ENCODE measurements around the gene ATXN1.

Gene ATXN1

DNA sequence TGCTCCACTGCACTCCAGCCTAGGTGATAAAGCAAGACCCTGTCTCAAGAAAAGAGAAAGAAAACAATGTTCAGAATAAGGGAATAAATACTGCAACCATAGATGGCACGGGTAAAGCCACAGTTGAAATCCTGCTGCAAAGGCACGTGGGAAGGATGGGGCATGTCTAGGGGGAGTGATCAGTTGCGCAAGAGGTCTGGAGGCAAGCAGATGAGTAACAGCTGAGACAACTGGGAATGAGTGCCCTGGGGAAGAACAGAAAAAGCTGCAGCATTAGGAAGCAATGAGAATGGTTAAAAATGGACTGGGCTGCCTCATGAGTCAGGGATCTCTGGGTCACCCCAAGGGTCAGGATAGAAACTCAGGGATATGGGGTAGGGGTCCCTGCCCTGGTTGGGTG is 426.6 kb downstream of the ATXN1 start:
- Histone ChIP-seq H4K20me1 (ENCODE audit: low read depth, low read length) (no peaks in the 10 kb centered on the region), H3K9me2 (replicated peaks; ENCODE audit: insufficient read depth, low read length) (no peaks in the 10 kb centered on the region), H3K4me3 (ENCODE audit: insufficient read depth, low read length, poor library complexity, severe bottlenecking) (no peak overlapping the region), H3K27me3 (ENCODE audit: low read length) (no peaks in the 10 kb centered on the region), H3K27ac (ENCODE audit: low read depth, low read length) (no peak overlapping the region), H3K79me2 (ENCODE audit: insufficient read depth, low read length) (no peaks in the 10 kb centered on the region), H3K4me2 (ENCODE audit: low read depth, low read length, poor library complexity, severe bottlenecking) (no peak overlapping the region), H3K9me3 (ENCODE audit: insufficient read depth, low read length) (no peaks in the 10 kb centered on the region), H2AFZ (ENCODE audit: low read depth, low read length, severe bottlenecking) (no peak overlapping the region), H3K9ac (ENCODE audit: low read length) (no peak overlapping the region), H3K36me3 (ENCODE audit: low read length) (no peaks in the 10 kb centered on the region), H3F3A (ENCODE audit: insufficient read depth) (no peaks in the 10 kb centered on the region)
- TF ChIP-seq, protein P1, sequence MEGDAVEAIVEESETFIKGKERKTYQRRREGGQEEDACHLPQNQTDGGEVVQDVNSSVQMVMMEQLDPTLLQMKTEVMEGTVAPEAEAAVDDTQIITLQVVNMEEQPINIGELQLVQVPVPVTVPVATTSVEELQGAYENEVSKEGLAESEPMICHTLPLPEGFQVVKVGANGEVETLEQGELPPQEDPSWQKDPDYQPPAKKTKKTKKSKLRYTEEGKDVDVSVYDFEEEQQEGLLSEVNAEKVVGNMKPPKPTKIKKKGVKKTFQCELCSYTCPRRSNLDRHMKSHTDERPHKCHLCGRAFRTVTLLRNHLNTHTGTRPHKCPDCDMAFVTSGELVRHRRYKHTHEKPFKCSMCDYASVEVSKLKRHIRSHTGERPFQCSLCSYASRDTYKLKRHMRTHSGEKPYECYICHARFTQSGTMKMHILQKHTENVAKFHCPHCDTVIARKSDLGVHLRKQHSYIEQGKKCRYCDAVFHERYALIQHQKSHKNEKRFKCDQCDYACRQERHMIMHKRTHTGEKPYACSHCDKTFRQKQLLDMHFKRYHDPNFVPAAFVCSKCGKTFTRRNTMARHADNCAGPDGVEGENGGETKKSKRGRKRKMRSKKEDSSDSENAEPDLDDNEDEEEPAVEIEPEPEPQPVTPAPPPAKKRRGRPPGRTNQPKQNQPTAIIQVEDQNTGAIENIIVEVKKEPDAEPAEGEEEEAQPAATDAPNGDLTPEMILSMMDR (IDR thresholded peaks at IDR 0.05; ENCODE audit: insufficient read depth, low read length, poor library complexity, severe bottlenecking): no peak
- no peak for TF ChIP-seq EZH2phosphoT487 (conservative IDR thresholded peaks at IDR 0.05; ENCODE audit: low read length)

DNA sequence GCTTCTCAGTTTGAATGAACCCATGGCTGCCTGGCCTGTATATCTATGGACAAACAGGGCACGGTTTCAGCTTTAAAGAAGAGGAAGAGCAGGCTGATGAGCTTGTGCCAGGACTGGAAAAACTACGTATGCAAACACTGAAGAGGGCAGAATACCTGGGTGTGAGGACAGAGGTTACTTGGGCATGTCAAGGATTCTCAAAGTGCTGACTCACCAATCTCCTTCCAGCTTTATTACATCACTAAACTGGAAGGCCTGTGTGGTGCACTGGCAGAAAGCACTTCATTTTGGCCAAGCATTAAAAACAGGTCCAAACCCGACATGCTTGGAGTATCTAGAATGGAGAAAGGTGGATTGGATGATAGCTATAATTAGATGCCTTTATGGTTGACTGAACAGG is 427.7 kb downstream of the ATXN1 start:
- Histone ChIP-seq H3K4me3 (ENCODE audit: insufficient read depth, low read length, poor library complexity, severe bottlenecking) (no peak overlapping the region), H4K20me1 (ENCODE audit: low read depth, low read length) (no peaks in the 10 kb centered on the region)

DNA sequence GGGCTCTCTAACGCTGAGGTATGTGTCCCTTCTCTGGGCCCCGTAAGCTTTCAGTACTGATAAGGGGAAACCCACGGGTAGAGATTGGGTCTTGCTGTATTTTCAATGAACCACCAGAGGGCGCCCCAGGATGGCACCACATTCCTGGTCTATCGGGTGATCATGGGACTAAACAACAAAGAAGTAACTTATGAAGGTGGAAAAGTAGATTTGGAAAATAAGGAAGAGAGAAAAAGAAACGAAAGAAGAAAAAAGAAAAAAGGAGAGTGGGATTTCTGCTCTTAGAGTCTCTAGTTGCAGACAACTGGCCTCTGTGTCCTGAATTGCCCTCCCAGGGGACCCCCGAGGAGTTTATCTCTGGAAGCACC is 429.1 kb downstream of the ATXN1 start:
- no peaks in the 10 kb centered on the region for H3K27me3 ChIP-seq (ENCODE audit: low read length)
- no peaks in the 10 kb centered on the region for H4K20me1 ChIP-seq (ENCODE audit: low read depth, low read length)
- H3K9me2 ChIP-seq (replicated peaks; ENCODE audit: insufficient read depth, low read length): no peaks in the 10 kb centered on the region
- no peaks in the 10 kb centered on the region for H3F3A ChIP-seq (ENCODE audit: insufficient read depth)
- no peak overlapping the region for H3K4me3 ChIP-seq (ENCODE audit: insufficient read depth, low read length, poor library complexity, severe bottlenecking)
- H3K36me3 ChIP-seq (ENCODE audit: low read length): no peaks in the 10 kb centered on the region
- H3K9ac ChIP-seq (ENCODE audit: low read length): no peak overlapping the region
- no peaks in the 10 kb centered on the region for H3K9me3 ChIP-seq (ENCODE audit: insufficient read depth, low read length)
- H3K27ac ChIP-seq (ENCODE audit: low read depth, low read length): no peak overlapping the region
- H2AFZ ChIP-seq (ENCODE audit: low read depth, low read length, severe bottlenecking): peak overlapping the region; percentile 2
- TF ChIP-seq EZH2phosphoT487 (conservative IDR thresholded peaks at IDR 0.05; ENCODE audit: low read length): no peak
- TF ChIP-seq, protein P1 (IDR thresholded peaks at IDR 0.05; ENCODE audit: insufficient read depth, low read length, poor library complexity, severe bottlenecking): peak; percentile 100
- no peaks in the 10 kb centered on the region for H3K79me2 ChIP-seq (ENCODE audit: insufficient read depth, low read length)
- H3K4me2 ChIP-seq (ENCODE audit: low read depth, low read length, poor library complexity, severe bottlenecking): peak overlapping the region; percentile 11

More for the DNA sequence above, 427.7 kb downstream of the ATXN1 start:
- Histone ChIP-seq H3K9me2 (replicated peaks; ENCODE audit: insufficient read depth, low read length) (no peaks in the 10 kb centered on the region), H3K27me3 (ENCODE audit: low read length) (no peaks in the 10 kb centered on the region), H3K27ac (ENCODE audit: low read depth, low read length) (no peak overlapping the region), H3K79me2 (ENCODE audit: insufficient read depth, low read length) (no peaks in the 10 kb centered on the region), H3K9ac (ENCODE audit: low read length) (no peak overlapping the region), H3K9me3 (ENCODE audit: insufficient read depth, low read length) (no peaks in the 10 kb centered on the region), H3K4me2 (ENCODE audit: low read depth, low read length, poor library complexity, severe bottlenecking) (no peak overlapping the region), H3K36me3 (ENCODE audit: low read length) (no peaks in the 10 kb centered on the region), H2AFZ (ENCODE audit: low read depth, low read length, severe bottlenecking) (no peak overlapping the region), H3F3A (ENCODE audit: insufficient read depth) (no peaks in the 10 kb centered on the region)
- TF ChIP-seq, protein P1 (IDR thresholded peaks at IDR 0.05; ENCODE audit: insufficient read depth, low read length, poor library complexity, severe bottlenecking): no peak
- no peak for TF ChIP-seq EZH2phosphoT487 (conservative IDR thresholded peaks at IDR 0.05; ENCODE audit: low read length)
